CD4-positive, alpha-beta T cell treated with Interferon gamma for 1 hour (primary cell): ENCODE data around the gene IFT27.
A peak's percentile ranks its signal among the peaks of the same experiment; 100 is the strongest.

Experiments
- DNase-seq: peaks from one replicate; pipeline ENCODE4 v3.0.0-alpha.2; 2020

IFT27 gene, protein sequence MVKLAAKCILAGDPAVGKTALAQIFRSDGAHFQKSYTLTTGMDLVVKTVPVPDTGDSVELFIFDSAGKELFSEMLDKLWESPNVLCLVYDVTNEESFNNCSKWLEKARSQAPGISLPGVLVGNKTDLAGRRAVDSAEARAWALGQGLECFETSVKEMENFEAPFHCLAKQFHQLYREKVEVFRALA

DNA sequence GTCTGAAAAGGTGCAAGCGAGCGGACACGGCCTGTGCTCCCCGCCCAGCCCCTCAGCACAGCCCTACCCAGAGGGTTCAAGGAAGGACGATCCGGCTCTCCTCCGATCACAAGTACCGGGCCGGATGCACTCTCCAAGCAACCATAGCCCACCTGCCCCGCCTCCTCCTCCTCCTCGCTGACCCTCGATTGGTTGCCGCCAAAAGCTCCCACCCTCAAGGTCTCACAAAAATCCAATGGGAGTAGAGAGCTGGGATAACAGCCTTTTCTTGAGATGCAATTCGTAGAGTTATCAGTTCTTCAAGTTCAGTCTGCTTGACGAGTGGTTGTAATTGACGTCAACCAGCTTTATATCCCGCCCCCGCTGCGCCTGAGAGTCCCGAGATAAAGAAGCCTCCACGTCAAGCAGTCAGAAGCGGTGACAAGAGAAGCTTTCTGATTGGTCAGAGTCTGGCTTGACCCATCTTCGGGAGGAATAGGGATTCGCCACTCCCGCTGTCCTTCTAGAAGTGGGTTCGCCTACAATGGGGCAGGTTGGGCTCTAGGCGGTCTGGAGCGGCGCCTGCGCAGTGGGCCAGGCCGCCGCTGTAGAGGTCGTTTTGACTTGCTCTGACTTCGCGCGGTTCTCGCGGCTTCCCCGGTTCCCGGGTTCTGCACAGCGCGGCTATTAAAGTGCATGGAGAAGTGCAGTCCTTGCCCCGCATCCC is at the start of gene IFT27:
Gene IFT27 (minus strand): TSS at position 156 of the 706 bp plus-strand sequence. CDS start 412 bp downstream, outside the sequence.
- peak; percentile 100 for DNase-seq

DNA sequence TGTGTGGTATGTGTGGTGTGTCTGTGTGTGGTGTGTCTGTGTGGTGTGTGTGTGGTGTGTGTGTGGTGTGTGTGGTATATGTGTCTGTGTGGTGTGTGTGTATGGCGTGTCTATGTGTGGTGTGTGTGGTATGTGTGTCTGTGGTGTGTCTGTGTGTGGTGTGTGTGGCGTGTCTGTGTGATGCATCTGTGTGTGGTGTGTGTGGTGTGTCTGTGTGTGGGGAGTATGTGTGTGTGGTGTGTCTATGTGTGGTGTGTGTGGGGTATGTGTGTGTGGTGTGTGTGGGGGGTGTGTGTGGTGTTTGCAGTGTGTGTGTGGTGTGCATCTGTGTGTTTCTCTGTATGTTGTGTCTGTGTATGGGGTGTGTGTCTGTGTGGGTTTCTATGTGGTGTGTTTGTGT is 48.7 kb upstream of the IFT27 start:
- DNase-seq: no peak

DNA sequence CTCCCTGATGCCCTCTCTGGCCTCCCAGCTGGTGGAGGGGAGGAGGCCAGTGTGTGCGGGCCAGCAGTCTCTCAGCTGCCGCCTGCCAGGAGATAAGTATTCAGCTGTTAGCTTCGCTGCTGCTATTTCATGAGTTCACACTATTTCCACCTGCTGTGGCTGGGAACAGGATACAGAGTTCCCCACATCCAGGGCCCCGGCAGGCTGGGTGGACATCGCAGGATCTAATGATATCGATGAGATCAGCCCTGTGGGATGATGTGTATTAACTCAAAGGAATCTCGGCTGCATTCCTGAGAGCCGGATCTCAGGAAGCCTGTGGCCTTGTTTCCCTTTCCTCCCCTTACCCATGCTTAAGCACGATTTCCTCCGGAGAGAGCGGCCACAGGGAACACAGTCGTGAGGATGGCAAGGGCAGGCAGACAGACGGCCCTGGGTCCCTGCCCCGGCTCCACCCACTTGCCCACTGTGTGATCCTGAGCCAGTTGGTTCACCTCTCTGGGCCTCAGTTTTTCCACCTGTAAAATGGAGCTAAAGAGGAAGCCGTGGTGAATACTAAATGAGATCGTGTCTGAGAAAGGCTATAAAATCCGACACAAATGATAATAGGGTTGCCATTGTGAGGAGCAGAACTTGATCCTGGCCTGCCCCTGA is 47.4 kb upstream of the IFT27 start:
- no peak for DNase-seq

DNA sequence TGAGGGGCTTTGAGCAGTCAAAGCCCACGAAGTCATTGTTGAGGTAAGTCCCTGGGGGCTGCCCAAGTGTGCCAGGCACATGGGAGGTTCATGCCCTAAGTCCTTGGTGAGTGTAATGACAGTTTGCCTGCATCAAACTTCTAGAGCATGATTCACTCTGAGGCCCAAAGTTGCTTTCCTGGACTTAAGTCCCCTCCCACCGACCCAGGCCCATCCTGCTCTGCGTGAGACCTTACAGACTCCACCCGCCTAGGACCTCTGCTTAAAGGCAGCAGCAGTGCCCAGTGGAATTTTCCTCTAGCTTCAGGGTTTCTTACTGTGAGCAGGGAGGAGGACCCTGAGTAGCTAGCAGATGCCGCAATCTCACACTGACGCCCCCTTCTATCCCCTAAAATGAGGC is 46.7 kb upstream of the IFT27 start:
- no peak for DNase-seq

GRCh38 chr22:36819112-36819511 is 43.2 kb upstream of the IFT27 start:
- no peak for DNase-seq

- DNase-seq: no peak
Observed at GRCh38 chr22:36818010-36818642, 42.2 kb upstream of the IFT27 start.

DNA sequence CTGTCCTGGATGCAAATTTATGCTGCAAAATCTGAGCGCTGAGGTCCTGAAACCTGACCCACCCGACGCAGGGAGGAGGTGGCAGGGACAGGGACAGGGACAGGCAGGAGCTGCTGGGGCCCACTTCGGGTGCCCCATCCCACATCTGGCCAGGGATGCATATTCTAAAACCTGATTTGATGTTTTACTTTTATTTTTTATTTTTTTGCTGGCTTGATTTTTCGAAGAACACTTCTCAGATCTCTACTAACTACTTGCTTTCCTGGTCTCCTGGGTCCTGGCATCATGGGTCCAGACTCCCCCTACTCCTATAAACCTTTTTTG is 41.6 kb upstream of the IFT27 start:
- DNase-seq: no peak

GRCh38 chr22:36816636-36817524 is 41.0 kb upstream of the IFT27 start, which contains the start of gene PVALB:
TSS of gene PVALB (minus strand) at chr22:36817035. CDS start at chr22:36817005, 30 bp downstream.
- no peak for DNase-seq

DNA sequence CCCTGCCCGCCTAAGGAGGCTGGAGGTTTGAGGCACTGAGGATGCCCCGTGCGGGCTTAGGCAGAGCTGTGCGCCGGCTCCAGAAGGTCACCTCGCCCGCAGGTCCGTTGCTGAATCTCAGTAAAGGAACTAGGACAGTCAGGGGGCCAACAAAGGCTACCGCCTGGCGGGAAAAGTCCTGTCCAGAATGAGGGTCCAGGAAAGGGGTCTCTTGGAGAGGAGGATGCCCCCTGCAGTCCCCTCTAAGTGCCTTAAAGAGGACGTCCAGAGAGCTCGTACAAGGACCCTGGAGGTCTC is 40.4 kb upstream of the IFT27 start:
- DNase-seq: no peak

- DNase-seq: no peak
Observed at GRCh38 chr22:36815558-36816338, 39.8 kb upstream of the IFT27 start.

GRCh38 chr22:36814801-36815200 is 38.9 kb upstream of the IFT27 start:
- DNase-seq: no peak

DNA sequence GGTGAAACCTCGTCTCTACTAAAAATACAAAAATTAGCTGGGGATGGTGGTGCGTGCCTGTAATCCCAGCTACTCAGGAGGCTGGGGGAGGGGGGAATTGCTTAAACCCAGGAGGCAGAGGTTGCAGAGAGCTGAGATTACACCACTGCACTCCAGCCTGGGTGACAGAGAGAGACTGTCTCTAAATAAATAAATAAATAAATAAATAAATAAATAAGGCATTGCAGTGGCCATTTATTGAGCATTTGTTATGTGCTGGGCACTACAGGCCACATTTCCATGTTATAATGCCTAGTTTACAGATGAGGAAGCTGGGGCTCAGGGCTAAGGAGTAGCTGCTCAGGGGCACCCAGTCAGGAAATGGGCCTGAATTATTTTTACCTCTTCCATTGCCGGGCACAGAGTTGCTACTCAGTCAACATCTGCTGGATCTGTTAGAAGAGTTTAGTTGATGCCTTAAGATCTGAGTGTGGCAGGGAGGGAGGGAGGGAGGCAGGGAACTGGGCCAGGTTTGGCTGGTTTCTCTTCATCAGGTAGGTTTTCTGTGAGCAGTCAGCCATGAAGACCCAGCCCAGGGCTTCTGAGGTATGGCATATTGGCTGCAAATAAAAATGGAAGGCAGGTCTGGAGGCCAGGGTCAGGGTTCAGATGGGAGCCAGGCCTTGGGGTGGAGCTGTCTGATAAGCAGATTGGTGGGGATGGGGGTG is 35.3 kb upstream of the IFT27 start:
- no peak for DNase-seq

DNA sequence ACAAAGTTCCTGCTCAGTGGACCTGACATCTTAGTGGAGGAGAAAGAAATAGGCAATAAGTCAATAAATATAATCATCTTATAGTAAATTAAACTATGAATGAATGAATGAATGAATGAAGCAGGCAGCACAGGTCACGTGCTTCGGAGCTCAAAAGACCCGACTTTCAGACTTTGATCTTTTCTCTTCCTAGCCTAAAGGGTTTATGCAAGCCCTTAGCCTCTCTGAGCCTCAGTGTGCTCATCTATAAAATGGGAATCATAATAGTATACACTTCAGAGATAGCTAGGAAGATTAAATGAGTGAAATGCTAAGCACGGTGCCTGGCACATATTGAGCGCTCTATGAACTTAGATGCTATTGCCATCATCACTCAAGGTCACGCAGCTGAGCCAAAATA is 33.4 kb upstream of the IFT27 start:
- no peak for DNase-seq

DNA sequence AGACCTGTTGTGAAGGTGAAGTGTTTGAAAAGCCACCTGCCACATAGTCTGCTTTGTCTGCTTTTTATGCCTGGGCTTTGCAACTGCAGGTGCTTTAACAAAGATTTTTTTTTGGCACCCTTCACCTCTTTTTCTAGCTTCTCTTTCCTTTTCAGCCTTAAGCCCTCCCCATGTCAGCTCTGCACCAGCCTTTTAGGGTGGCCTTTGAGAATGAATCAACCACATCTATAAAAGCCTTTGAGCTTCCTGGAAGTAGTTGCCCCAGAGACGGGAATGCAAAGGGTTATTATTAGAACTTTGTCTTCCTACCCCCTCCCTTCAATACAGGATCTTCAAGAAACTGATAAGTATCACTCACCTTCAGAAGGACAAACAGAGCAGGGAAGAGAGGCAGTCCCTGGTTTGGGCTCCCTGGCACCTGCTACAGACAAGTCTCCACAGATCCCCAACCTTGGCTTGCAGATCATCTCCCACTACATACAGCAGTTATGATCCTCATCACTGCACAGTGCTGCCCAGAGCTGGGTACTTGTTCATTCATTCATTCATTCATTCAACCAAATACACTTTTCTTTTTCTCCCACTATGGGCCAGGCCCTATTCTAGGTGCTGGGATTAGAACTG is 32.9 kb upstream of the IFT27 start:
- DNase-seq: no peak

DNA sequence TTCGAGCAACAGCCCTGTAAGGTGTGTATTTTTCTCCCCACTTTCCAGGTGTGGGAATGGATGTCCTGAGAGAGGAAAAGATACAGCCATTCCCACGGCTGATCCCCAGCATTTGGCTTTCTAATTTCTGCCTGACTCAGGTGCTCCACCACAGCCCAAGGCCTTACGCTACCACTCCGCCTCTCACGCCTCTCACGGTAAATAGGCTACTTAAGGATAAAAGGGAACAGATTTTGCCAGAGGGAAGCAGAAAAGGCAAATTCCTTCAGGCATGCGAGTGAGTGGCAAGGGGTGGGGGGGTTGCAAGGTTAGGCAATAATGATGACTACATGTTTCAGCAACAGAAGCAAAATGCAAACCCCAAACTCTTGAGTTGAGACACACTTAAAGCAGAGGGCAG is 31.7 kb upstream of the IFT27 start:
- DNase-seq: no peak

DNA sequence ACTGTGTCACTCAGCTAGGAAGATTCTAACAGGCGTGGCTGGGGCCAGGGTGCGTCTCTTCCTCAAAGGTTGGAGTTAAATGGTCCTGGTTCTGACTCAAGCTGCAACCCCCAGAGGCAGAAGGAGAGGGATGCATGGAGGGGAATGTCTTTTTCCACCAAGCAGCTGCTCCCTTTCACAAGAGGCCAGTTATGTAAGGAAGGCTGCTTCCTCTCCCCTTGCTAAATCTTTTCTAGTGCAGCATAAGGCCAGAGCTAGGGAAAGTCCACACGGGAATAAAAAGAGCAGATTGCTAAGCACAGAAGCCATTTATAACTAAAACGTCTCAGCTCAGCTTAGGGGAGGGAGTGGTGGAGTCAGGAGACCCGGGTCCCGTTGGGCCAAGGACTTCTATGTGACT is 30.9 kb upstream of the IFT27 start:
- DNase-seq: no peak

DNA sequence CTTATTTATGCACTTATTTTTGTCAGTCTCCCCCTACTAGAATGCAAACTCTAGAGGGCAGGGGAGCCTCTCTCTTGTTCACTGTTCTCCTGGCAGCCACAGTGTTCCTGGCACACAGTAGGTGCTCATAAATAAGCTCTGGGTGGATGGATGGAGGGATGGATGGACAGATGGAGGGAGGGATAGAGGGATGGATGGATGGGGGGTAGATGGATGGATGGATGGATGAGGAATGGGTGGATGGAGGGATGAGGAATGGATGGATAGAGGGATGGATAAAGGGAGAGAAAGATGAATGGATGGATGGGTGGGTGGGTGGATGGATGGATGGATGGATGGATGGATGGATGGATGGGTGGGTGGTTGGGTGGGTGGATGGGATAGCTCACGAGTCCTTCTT is 27.4 kb upstream of the IFT27 start:
- no peak for DNase-seq

DNA sequence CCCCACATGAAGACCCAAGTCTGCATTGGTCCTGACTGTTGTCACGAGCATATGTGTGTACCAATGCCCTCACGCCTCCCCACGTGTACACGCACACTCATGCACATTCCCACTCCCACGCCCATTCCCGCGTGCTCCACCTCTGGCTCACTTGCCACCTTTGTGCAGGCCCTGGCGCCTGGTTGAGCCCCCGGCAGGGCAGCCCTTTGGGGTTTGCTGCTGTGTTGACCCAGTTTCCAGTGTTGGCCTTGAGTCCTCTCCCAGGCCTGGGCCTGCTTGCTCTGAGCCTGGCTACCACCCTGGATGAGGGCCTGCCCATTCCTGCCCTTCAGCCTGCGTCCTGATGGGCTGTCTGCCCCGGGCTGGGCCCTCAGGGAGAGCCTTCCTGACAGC is 22.8 kb upstream of the IFT27 start:
- no peak for DNase-seq

DNA sequence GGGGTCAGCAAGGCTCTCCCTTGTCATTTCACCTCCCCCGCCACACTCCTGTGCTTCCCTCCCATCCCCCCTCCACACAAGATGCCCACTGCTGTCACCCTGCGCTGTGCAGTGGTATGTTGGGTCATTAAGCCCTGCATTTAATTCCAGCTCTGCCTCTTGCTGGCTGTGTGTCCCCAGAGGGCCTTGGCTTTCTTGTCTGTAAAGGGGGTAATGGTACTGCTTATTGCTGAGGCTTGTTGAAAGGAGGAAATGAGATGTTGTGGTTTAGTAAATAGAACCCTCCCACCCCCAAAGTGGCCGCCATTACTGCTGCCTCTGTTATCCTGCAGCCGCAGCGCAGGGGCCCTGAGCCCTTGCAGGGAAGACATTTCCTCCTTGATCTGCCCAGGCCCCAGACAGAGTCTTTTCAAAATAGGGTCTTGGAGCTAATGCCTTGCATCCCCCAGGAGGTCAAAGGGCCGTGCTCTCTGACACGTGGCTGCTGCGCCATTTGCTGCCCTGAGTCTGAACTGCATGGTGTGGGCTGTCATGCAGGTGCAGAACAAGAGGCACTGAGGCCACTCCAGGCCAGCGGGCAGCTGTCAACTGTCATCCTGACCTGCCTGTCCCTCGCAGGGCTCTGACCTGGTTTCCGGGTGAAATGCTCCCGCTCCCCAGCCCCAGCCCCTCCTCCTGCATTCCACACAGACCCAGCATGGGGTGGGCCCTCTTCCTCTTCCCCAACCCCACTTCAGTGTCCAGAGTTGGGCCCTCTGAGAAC is 22.2 kb upstream of the IFT27 start:
- DNase-seq: no peak

GRCh38 chr22:36797374-36797773 is 21.5 kb upstream of the IFT27 start:
- DNase-seq: no peak
